GM21526 (cell line): ENCODE measurements around the gene NDUFAF7.
"Not testable (repeated sequence)": the region's sequence is repeated elsewhere in the genome, so short reads cannot be mapped to it uniquely, and the experiment has no call there.

ENCODE experiments used
- ATAC-seq: cut with Tn5 transposase; IDR thresholded peaks from one replicate; pipeline ENCODE4 v1.9.1; 2021; ENCODE audit warnings: moderate library complexity; ENCODE audit not compliant: unreplicated experiment, low FRiP score

Gene NDUFAF7

GRCh38 chr2:37231241-37232130, at the start of gene NDUFAF7, which contains the start of gene CEBPZ:
NDUFAF7 (plus strand) TSS chr2:37231658; CDS start chr2:37231706, 48 bp downstream.
CEBPZ (minus strand) TSS chr2:37231596; CDS start chr2:37231567, 29 bp downstream.
- peak; percentile 87 for ATAC-seq

- ATAC-seq = no peak
Observed at GRCh38 chr2:37181726-37182684, 49.5 kb upstream of the NDUFAF7 start.

GRCh38 chr2:37188570-37188969, 42.9 kb upstream of the NDUFAF7 start, which contains the start of gene SULT6B1:
SULT6B1 (minus strand) TSS chr2:37188670; CDS start chr2:37188640, 30 bp downstream.
- no peak for ATAC-seq

- no peak for ATAC-seq
Observed at GRCh38 chr2:37189452-37190153, 41.9 kb upstream of the NDUFAF7 start.

GRCh38 chr2:37190290-37190689, 41.2 kb upstream of the NDUFAF7 start:
- ATAC-seq = no peak

DNA sequence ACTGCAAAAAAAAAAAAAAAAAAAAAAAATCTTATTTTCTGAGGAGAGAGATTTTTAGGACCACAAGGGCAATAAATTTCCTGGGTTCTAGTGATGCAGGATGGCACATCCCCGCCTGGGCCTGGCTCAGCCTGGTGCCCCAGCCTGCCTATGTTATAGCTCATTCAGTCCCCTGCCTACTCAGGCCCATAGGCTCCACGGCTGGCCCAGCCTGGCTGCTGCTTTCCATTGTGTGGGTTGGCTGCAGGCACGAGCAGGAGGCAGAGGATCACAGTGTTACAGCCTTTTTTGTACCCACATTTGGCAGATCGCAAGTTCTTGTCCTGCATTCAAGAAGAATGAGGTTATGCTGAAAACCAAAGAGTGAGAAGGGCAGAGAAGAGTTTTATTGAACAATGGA, 40.2 kb upstream of the NDUFAF7 start:
- ATAC-seq = no peak

- ATAC-seq = no peak
Observed at GRCh38 chr2:37191747-37192146, 39.7 kb upstream of the NDUFAF7 start.

DNA sequence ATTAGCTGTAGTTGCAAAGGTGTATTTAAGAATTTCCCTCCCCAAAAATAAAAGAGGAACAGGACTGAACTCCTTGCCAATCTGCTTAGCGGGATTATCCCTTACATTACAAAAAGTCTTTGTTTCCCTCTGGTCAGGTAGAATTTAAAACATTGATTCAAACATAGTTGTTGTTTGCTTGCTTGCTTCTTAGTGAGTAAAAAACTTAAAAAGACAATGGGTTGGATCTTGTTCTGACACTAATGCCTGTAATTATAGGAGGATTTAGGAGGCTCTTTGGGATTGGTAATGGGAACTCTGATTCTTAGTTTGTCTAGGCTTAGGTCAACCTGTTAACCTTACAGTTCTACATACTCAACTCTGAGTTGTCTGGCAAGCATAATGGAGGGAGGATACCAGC, 38.9 kb upstream of the NDUFAF7 start:
- no peak for ATAC-seq

- ATAC-seq = peak; percentile 3
Observed at GRCh38 chr2:37195862-37196319, 35.6 kb upstream of the NDUFAF7 start.

- ATAC-seq = peak; percentile 75
Observed at GRCh38 chr2:37196320-37197195, 34.9 kb upstream of the NDUFAF7 start, which contains the start of gene CEBPZOS. CEBPZOS (plus strand) TSS chr2:37196496; CDS start chr2:37199705, 3,209 bp downstream.

GRCh38 chr2:37198681-37199065, 32.8 kb upstream of the NDUFAF7 start:
- no peak for ATAC-seq

DNA sequence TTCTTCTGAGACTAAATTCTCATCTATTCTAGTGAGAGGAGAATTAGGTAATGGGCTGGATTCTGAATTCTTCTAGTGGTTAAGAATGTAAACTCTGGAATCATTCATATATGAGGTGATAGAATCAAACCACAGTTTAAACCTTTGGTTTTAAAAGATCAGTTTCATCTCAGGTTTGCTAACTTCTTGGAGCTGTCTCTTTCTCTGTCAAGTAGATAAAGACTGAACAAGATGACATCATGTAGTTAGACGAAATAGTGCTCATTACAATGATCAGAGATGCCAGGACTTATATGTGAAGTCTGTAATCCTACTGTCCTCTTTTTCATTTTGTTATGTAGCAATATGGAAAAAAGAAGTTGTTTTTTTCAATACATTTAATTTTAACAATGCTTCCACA, 30.2 kb upstream of the NDUFAF7 start:
- ATAC-seq = no peak

DNA sequence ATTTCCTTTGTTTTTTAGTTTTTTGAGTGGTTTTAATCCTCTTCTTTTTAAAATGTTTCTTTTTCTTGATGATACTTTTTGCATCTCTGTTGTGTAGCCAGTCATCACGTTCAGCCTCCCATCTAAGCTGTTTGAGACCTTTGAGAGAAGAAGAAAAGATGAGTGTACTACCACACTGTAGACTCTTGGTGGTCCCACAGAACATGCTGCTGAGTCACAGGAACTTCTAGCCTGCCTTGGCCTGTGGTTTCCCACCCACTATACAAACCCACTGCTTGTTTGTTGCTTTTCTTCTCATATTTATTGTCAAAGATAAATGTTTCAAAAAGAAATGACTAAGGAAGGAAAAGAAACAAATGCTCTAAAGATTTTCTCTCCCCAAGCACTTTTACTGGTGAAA, 29.7 kb upstream of the NDUFAF7 start:
- ATAC-seq = no peak

DNA sequence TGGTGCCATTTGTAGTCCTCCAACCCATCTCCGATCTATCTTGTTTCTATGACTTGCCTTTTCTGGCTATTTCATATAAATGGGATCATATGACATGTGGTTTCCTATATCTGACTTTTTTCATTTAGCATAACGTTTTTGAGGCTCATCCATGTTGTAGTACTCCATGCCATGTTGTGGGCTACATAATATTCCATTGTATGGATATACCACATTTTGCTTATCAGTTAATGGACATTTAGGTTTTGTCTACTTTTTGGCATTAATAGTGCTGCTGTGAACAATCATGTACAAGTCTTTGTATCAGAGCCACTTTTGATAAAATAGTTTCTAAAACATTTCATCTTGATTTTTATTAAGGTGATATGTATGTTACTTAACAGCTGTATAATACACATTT, 27.8 kb upstream of the NDUFAF7 start:
- ATAC-seq = no peak

- not testable (repeated sequence) for ATAC-seq
Observed at GRCh38 chr2:37205071-37205661, 26.3 kb upstream of the NDUFAF7 start.

GRCh38 chr2:37205689-37206341, 25.6 kb upstream of the NDUFAF7 start:
- no peak for ATAC-seq

- not testable (repeated sequence) for ATAC-seq
Observed at GRCh38 chr2:37206760-37207159, 24.7 kb upstream of the NDUFAF7 start.

DNA sequence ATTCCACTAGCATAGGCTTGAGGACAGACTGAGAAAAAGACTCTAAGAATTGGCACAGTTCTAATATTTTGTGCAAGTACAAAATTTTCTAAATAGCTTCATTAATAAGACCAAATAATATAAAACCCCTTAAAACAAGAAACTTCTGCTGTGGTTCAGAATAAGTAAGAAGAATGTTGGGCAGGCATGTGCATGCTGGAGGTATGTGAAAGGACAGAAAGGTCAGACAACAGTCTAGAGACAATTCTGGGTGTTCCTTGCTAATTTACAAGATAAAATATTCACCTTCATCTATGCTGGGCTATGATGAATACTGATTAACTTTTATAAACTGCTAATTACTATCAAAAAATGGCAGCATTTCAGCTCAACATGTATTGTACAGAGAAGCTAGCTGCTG, 20.2 kb upstream of the NDUFAF7 start:
- no peak for ATAC-seq
